Stimulated activated CD8-positive, alpha-beta memory T cell treated with anti-CD3 and anti-CD28 coated beads, Interleukin-12 subunit alpha, Interleukin-12 subunit beta, amount 100 ng/mL, for 24 hours (primary cell): ENCODE results near the gene SPTB.

Experiments used
- DNase-seq: peaks from one replicate; pipeline ENCODE4 v3.0.0-alpha.2; 2020; ENCODE audit errors: extremely low read depth

SPTB gene

DNA sequence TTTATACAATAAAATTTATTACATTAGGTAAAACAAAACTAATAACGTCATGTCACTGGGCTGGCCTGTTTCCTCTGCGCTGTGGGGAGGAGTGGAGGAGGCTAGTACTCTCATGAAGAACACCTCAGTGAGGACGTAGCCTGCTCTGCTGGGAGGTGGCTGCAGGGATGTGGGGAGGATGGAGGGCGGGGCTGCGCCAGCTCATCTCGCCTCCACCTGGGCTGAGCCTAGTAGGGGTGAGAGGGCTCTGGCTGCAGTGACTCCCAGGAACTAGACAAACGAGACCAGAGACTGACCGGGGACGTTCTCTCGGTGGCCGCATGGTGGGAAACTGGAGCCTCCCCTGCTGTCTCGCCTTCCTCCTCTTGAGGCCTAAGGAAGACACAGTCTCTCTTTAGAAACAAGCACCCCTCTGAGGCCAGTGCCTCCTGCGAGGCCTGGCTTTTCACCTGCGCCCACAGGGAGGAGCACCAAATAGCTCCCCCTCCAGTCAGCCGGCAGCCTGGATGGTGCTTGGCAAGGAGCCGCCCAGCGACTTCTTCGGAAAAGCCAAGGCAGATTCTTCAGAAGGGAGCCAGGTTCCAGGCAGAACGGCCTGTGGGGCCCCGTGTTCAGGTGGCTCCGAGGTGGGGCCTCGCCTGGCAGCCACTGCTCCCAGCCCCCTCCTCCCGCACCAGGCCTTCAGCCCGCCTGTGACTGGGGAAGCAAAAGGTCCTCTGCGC is 113.1 kb downstream of the SPTB start:
- DNase-seq, result no peak

DNA sequence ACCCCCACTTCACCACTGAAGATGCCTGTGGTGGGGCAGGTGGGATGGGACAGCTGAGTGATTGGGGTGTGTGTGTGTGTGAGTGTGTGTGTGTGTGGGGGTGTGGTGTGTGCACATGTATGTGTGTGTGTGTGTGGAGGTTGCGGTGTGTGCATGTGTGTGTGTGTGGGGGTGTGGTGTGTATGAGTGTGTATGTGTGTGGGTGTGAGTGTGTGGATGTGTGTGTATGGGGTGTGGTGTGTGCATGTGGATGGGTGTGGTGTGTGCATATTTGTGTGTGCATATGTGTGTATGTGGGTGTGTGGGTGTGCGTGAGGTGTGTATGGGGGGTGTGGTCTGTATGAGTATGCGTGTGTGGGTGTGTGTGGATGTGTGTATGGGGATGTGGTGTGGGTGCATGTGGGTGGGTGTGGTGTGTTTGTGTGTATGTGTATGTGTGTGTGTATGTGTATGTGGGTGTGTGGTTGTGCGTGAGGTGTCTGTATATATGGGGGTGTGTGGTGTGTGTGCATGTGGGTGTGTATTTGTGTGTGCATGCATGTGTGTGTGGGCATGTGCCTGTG is 113.9 kb downstream of the SPTB start:
- DNase-seq, result no peak

DNA sequence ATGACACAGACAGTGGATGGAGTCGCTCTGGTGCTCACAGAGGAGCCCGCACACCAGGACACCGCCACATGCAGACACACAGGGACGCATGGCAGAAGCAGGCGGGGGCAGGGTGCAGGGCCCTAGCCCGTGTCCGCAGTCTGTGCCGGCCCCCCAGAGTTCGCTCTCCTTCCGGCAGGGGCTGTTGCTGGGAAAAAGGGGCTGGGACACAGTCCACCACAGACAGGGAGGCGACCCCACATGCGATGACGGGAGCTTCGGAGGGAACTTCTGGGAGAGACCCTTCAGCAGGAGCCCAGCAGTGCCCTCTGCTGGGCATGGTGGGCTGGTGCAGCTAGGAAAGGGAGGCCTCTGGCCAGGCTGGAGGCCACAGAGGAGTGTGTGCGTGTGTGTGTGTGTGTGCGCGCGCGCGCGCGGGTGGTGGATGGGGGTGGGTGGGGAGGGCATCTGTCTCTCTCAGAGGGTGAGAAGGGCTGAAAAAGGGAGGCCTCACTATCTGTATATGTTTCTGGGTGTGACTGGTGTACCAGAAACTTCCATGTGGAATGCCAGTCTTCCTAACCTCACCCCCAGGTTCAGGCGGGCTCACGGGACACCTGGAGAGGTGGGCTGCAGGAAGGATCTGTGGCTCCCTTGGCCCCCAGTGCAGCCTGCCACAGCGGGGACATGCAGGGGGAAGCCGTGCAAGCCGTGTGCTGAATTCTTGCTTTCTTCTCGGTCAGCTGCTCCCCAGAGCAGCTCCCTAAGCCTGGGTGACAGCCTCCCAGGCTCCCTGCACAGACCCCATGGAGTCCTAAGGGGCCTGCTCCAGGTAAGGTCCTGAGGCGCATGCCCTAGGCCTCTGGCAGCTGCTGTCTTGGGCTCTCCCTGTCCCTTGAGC is 114.8 kb downstream of the SPTB start:
- DNase-seq, result peak; percentile 17

DNA sequence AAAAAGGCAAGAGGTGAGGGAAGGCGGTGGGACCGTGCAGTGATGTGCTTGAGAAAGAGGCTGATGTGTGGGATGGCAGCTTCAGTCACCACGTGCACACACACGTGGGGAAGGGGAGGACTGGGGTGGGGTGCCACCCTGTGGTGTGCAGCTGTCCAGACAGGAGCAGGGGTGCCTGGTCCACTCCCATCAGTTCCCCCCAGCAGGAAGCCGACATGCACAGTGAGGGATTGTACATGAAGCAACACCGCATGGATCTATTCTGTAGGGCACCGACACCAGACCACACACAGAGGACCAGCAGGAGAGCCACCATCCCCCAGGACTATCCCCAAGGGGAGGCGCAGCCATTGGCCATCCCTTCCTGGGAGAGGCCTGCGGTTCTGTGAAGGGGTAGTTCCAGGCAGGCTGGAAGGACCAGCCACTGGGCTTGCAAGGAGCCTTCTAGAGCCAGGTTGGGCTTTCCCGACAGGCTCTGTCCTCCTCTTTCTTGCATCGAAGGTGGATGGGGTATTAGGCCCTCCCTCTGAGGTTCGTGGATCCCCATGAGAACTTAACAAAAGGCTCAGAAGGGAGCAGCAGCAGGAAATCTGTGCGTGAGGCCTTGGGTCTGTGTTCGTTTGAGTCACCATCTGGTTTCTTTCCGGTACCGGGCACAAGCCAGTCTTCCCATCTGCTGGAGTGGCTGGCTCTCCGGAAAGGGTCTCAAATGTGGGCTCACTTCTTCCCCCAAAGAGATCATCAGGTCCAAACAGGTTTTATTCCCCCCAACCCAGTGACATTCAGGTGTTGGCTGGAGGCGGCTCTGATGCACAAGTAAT is 115.7 kb downstream of the SPTB start:
- DNase-seq, result no peak

DNA sequence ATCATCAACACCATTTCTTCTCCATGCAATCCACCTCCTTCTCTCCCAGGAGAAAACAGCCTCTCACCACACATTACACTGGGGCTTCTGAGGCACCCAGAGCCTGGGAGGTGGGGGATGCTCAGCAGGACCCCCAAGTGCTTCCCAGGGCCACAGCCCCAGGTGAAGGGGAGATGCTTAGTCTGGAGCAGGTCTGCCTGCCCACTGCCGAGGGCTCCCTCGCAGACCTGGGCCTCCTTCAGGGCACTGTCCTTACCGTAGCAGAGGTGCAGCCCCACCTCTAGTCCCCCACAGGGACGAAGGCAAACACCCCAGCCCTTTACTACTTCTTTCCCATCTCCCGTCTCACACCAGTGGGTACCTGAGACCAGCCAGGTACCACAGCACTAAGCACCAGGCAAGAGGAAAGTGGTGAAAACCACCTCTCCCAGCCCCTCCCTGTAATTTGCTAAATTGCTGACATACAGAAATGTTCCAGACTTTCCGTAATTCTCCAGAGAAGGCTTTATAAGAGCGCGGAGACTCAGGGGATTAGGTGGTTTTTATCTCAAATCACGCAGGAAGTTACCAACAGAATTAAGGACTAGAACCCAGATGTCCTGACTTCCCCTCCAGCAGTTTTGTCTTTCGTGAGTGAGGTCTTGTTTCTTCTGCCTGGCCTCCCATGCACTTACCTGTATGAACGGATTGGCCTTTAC is 116.5 kb downstream of the SPTB start:
- DNase-seq, result no peak

DNA sequence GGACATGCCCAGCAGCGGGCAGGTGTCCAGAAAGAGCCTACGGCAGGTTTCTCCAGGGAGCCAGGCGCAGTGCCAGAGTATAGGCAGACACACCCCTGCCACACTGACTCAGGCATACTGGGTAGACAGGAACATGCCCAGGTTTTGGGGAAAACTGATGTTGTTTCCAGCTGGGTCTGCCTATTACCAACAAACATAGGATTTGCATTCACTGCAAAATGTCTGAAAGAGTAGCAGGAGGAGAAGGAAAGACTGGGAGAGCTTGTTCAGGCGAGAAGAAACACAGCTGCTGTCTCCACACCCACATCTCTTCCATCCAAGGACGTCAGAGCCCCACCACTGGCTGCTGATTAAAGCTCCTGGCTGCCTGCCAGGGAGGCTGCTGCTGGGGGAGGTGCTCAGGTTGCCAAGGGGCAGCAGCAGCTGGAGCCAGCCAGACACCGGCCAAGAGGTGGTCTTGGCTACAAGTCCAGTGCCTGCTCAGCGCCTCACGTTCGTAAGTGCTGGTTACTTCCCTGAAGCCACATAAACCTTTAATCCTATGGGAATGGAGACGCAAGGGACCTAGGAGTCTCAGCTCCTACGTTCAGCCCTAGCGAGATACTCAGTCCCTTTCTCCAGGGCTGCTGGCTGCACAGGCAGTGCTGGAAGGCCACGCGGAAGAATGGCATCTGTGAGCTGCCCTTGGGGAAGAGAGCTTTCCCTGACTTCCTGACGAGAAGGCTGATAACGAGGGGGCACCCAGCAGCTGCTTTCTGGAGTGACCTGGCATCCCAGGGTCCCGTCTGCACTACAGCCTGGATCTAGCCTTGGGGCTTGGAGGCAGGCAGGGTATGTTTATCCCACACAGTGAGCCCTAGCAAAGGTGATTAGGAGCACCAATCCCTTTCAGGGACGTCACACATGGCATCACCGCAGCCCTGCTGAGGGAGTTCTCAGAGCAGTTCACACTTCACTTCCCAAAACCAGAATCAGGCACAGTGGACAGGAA is 117.4 kb downstream of the SPTB start:
- DNase-seq, result no peak

DNA sequence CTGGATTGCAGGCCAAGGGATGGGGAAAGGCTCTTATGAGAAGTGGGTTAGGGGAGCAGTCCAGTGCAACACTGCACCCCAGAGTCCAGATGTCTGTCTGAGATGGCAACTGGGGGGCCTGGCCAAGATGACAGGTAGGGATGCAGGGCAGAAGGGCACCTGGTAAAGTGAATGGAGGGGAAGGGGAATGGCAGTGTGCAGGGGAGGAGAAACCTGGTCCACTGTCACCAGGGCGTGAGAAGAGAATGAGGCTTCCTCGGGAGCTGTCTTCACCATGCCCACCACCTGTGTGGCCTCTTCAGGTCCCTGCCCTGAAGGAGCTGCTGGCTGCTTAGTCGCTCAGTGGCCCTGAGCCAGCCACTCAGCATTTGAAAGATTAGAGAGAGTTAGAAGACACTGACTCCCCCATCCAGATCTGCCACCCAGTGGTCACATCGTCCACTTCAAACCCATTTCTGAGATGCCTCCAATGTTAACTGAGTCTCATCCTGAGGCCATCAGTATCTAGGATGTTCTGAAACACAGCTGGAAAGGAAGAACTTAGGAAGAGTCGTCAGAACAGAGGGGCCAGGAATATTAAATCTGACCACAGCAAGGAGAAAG is 118.2 kb downstream of the SPTB start:
- no peak for DNase-seq

DNA sequence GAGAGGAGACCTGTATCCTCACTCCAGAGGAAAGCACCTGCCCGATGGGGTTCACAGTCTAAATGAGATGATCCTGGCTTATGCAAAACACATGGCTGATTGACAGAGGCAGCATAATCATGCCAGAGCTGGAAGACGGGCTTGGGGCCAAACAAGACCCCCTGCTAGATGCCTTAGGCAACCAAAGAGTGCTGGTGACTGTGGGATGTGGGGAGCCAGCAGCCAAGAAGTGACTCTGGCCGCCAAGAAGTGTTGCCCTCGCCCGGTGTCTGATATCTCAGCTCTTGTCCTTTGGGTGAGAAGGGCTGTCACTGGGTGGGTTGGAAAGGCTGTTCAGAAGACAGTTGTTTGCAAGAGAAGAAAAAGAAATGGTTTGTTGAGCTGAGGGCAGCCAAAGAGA is 118.8 kb downstream of the SPTB start:
- DNase-seq, result no peak

DNA sequence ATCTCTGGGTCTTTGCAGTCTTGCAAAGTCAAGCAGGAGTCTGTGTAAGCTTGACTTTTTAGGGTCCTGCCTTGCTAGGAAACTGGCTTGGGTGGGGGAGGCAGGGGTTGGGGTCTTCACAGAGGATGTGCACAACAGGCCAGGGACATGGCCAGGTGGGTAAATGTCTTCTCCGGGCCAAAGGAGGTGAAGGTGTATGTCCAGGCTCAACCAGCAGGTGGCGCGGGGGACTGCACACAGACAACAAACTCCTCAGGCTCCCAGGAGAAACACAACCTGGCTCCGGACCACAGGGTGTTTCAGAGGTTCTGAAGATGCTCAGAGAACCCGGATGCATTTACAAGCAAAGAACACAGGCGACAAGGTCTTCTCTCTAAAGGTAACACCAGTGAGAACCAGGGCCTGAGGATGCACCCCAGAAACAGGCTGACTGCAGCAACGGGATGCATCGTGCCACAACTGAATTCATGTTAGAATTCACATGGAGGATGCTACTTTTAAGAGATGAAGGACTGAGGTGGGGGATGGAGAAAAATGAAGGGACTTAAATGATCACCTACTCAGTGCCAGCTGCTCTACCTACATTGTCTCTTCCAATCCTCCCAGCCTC is 119.5 kb downstream of the SPTB start:
- no peak for DNase-seq

DNA sequence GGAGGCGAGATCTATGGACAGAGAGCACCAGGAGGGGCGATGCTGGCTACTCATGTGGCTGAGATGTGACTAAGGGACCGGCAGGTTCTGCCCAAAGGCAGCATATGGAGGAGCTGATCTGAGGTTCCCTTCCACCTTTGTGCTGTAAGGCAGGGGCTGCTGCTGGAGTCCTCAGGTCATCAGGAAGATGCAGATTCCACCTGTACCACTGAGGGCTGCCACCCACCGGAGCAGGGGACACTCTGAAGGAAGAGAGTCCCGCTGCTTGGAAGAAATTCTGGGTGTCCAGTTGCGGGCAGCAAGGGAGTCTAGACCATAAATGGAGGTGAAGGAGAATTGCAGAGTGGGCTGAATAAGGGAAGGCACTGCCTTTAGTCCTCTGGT is 120.2 kb downstream of the SPTB start:
- no peak for DNase-seq

DNA sequence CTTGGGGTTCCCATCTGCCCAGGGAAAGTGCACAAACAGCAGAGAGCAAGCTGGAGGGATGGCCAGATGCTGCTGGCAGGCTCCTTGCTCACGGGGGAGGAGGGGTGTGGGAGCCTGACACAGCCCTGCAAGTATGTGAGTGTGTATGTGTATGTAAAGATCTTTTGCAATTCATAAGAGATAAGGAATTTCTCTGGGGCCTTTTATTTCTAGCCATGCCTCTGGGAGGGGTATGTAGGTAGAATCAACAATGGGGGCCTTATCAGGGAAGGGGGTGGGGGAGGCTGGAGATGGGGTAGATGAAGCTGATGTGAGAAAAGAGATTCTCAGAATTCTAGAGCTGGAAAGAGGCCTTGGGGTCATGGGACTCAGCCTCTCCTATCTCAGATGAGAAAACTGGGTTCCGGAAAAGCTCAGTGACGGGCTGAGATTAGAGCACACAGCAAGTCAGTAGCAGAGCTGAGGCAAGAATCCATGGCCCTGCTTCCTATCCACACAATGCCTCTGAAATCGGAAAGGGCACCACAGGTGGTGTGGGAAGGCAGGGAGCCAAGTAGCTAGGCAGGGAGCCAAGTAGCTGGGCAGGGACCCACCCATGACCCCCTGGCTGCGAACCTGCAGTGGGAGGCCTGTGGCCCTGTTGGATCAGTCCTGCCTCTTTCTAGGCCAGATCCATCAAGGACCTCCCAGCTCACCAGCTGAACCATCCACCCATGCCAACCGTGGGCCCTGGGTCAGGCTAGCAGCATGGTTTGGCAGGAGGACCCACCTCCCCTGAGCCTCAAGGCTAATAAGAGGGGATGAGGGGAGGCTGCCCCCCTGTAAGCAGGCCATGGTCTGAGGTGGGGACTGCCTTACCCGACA is 120.8 kb downstream of the SPTB start:
- no peak for DNase-seq

DNA sequence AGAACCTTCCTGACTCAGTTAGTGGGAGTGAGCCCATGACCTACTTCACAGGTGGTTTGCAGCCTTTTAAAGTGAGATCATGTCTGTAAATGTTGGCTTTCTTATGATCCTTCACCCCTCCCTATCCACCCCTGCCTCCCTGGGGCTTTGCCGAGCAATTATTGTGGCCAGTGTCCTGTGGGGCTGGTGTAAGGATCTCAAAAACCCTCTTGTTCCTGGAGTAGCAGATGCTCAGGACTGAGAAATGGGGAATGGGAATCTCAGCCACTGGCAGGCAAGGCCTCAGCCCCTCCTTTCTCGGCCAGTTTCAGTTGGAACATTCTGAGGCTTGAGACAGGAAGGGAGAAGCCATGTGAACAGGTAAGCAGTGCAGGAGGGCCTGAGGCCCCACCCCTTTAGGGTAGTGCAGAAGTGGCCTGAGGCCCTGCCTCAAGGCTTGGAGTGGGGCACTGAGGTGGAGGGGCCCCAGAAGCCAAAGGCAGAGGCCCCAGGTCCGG is 121.6 kb downstream of the SPTB start:
- DNase-seq, result no peak

DNA sequence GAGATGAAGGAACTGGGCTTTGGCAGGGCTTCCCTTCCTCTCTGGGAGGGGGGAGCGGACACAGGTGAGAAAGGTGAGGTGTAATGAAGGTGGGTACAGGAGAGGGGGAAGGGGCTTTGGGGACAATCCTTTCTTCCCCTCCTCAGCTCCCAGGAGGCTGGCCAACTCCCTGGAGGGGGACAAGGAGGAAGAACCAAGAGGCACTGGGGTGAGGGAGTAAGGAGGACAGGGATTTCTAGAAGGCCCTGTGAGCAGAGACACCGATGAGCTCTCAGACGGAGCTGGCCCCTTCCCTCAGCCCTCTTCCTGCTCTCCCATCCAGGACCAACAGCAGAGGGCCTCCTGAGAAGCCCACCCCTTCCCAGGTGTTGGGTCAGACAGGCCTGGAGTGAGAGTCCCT is 122.1 kb downstream of the SPTB start:
- no peak for DNase-seq

DNA sequence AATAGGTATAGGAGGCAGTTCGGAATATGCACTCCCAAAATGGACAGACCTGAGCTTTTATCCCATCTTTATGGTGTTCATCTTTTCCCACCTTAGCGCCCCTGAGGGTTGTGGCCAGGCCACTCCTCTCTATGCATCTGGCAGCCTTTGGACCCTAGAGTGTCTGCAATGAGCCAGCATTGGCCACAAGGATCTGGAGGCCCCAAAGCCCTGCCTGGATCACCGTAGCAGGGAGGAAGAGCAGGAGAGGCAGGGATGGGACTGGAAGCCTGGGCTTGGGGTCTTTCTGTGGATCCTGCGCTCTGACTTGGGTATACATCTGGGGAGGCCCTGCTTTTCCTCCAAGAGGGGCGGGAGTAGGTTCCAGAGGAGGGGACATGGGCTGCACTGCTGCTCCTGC is 123.0 kb downstream of the SPTB start:
- DNase-seq, result no peak

DNA sequence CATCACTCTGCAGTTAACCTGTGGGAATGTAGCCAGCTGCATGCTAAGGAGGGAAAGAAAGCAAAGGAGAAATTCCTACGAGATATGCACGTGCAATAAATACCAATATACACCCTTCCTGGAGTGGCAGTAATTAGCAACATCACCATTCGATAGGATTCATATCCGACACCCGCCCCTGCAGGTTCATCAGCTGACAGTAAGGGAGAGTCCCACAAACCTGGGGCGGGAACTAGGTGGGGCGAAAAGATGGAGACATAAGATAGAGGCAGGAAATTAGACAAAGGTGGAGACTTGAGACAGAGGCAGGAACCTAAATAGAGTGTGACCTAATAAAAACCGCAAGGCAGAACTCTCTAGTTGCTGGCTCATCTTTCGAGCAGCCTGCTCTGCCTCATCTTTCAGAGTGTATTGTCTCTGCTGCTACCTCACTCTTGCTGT is 123.9 kb downstream of the SPTB start:
- DNase-seq, result no peak

DNA sequence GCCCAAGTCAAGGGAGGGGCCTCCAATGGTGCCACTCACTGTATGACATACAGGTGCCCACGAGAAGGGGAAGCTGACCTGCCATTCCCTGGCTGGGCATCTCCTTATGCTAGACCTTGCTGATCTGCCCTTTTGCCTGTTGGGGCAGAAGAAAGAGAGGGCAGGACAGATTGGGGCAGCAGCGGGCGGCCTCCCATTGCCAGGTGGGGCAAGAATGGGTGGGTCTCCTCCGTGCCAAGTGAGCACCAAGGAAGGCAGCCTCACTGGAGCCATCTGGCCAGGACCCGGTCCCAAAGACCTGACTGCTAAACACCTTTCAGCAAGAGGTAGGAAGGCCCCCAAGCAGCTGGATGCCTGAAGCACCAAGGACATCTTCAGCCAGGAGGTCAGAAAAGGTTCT is 125.0 kb downstream of the SPTB start:
- DNase-seq, result no peak

DNA sequence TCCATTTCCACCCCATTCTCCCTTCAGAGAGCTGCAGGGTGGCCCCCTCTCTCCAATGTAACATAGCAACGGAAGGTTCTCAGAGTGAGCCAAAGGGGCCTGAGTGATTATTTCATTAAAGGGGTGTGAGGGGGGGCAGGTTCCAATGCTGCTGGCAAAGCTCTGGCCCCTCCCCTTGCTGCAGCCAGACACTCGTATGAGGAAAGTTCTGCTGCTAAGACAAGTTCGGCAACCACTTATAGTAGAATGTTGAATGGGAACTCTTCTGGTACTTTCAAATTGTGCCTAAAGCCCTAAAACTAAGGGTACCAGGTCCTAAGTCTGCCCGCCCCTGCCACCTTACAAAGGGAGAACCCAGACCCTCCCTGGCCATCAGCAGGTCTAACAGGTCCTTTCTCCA is 125.7 kb downstream of the SPTB start:
- no peak for DNase-seq

DNA sequence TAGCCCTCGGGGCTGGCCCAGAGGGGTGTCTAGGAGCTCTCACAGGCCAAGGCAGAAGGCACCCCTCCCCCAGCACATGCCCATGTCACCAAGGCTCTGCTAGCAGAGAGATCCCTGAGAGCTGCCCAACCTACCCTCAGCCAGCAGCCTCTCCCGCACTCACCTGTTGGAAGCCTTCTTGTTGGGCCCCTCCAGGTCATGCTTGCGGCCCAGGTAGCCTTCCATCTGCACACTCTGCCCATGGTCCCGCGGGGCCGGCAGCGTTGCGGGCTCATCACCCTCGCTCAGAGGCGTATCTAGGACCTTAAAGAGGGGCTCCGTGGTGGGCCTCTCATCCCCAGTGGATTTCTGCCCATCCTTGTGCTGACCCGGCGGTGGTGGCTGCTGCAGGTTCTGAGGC is 126.3 kb downstream of the SPTB start:
- DNase-seq, result no peak
